ENCODE measurements around the gene CERS6.
"Not testable (repeated sequence)": the region's sequence is repeated elsewhere in the genome, so short reads cannot be mapped to it uniquely, and the experiment has no call there.

Gene CERS6

DNA sequence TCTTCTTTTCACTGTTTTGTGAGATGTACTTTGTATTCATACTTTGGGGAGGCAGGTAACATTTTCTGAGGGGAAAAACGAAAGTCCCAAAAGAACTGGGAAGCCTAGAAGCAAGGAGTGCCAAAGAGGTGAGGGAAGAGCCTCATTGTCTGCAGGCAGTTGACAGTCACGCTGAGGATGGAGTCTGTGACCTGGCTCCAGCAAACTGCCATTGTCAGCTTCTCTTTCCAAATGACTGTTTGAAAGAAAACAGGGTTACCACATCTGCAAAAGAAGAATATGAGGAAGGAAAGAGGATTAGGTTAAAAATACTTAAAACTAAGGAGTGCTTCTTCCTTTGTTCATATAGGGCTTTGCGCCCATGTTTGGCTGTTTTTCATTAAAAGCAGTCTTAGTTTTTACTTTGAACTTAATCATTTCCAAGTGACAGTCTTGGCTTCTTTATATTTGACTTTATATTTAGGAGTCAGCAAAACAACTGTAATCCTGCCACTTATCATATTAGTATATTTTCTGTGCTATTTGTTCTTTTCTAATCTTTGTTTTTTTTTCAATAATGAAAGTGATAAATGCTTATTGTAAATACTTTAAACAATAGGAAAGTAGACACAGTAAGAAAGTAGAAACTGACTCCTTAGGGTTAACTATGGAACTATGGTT, 35.0 kb downstream of the CERS6 start:
- Histone ChIP-seq H3K36me3 (ENCODE audit: control insufficient read depth, low read depth, low read length) (no peaks in the 10 kb centered on the region), H3K9me3 (ENCODE audit: control insufficient read depth, low read depth, low read length) (no peaks in the 10 kb centered on the region), H3K27ac (ENCODE audit: low read length) (no peak overlapping the region), H3K4me3 (ENCODE audit: low read length) (no peak overlapping the region), H3K9ac (ENCODE audit: low read length) (no peak overlapping the region), H3K4me1 (ENCODE audit: control insufficient read depth, low read depth, low read length) (peaks cover 28% of the 10 kb centered on the region), H3K27me3 (ENCODE audit: control insufficient read depth, insufficient read depth, low read length) (no peaks in the 10 kb centered on the region)

DNA sequence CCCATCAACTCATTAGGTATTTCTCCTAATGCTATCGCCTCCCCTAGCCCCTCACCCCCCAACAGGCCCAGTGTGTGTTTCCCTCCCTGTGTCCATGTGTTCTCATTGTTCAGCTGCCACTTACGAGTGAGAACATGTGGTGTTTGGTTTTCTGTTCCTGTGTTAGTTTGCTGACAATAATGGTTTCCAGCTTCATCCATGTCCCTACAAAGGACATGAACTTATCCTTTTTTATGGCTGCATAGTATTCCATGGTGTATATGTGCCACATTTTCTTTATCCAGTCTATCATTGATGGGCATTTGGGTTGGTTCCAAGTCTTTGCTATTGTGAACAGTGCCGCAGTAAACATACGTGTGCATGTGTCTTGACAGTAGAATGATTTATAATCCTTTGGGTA, 35.7 kb downstream of the CERS6 start:
- not testable (repeated sequence) for H3K36me3 ChIP-seq (ENCODE audit: control insufficient read depth, low read depth, low read length); H3K27me3 ChIP-seq (ENCODE audit: control insufficient read depth, insufficient read depth, low read length); H3K9ac ChIP-seq (ENCODE audit: low read length); H3K27ac ChIP-seq (ENCODE audit: low read length); H3K9me3 ChIP-seq (ENCODE audit: control insufficient read depth, low read depth, low read length); H3K4me3 ChIP-seq (ENCODE audit: low read length)
- H3K4me1 ChIP-seq (ENCODE audit: control insufficient read depth, low read depth, low read length) = peaks cover 21% of the 10 kb centered on the region

DNA sequence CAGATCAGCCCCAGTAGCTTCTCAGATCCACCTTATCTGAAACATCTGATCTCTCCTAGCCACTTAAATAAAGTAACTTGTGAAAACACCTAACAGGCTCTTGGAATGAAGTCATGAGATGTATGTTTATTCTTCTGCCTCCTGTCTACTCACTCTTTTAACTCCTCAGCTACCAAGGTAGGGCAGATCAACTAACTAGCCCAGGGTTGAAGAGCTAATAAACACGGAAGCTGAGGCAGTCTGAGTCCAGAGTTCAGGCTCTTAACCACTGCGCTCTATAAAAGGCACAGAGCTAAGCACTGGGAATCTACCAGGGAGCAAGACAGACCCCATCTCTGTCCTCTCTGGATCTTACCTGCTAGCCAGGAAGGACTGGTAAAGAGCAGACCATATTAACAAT, 37.1 kb downstream of the CERS6 start:
- H3K9me3 ChIP-seq (ENCODE audit: control insufficient read depth, low read depth, low read length); H3K27me3 ChIP-seq (ENCODE audit: control insufficient read depth, insufficient read depth, low read length); H3K4me3 ChIP-seq (ENCODE audit: low read length); H3K9ac ChIP-seq (ENCODE audit: low read length); H3K27ac ChIP-seq (ENCODE audit: low read length); H3K36me3 ChIP-seq (ENCODE audit: control insufficient read depth, low read depth, low read length): not testable (repeated sequence)
- peaks cover 21% of the 10 kb centered on the region for H3K4me1 ChIP-seq (ENCODE audit: control insufficient read depth, low read depth, low read length)

DNA sequence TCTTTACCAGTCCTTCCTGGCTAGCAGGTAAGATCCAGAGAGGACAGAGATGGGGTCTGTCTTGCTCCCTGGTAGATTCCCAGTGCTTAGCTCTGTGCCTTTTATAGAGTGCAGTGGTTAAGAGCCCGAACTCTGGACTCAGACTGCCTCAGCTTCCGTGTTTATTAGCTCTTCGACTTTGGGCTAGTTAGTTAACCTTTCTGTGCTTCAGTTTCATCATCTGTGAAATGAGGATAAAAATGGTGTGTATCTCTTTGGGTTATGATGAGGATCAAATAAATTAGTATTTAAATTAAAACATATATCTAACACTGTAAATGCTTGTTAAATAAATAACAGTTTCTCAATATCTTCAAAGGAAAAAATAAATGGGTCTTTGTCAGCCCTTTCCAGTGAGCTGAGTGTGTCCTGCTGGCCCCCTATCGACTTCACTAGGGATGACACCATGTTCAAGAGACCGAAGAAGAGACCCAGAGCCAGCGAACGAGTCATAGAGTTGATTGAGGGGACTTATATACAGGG, 38.2 kb downstream of the CERS6 start:
- Histone ChIP-seq H3K27ac (ENCODE audit: low read length) (no peak overlapping the region), H3K9ac (ENCODE audit: low read length) (no peak overlapping the region), H3K9me3 (ENCODE audit: control insufficient read depth, low read depth, low read length) (no peaks in the 10 kb centered on the region), H3K36me3 (ENCODE audit: control insufficient read depth, low read depth, low read length) (no peaks in the 10 kb centered on the region), H3K27me3 (ENCODE audit: control insufficient read depth, insufficient read depth, low read length) (no peaks in the 10 kb centered on the region), H3K4me1 (ENCODE audit: control insufficient read depth, low read depth, low read length) (peaks cover 18% of the 10 kb centered on the region), H3K4me3 (ENCODE audit: low read length) (no peak overlapping the region)

DNA sequence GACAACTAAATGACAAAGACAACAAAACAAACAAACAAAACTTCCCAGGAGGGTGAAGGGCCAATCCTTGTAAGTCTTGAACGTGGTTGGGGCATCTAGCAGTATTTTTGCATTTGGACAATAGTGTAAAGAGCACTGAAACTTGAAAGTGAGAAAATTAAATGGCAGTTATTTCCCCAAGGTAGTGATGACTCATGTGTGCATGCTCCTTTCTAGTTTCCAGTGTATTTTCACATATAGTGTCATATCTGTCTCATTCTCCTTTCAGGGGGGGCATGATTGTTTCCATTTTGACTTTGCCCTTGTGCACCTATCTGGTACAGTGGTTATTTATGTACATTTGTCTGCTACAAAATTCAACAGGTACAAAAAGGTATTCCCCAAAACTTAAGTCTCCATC, 39.5 kb downstream of the CERS6 start:
- Histone ChIP-seq H3K9me3 (ENCODE audit: control insufficient read depth, low read depth, low read length) (no peaks in the 10 kb centered on the region), H3K27me3 (ENCODE audit: control insufficient read depth, insufficient read depth, low read length) (no peaks in the 10 kb centered on the region), H3K9ac (ENCODE audit: low read length) (no peak overlapping the region), H3K4me1 (ENCODE audit: control insufficient read depth, low read depth, low read length) (peaks cover 5% of the 10 kb centered on the region), H3K27ac (ENCODE audit: low read length) (no peak overlapping the region), H3K4me3 (ENCODE audit: low read length) (no peak overlapping the region), H3K36me3 (ENCODE audit: control insufficient read depth, low read depth, low read length) (no peaks in the 10 kb centered on the region)

DNA sequence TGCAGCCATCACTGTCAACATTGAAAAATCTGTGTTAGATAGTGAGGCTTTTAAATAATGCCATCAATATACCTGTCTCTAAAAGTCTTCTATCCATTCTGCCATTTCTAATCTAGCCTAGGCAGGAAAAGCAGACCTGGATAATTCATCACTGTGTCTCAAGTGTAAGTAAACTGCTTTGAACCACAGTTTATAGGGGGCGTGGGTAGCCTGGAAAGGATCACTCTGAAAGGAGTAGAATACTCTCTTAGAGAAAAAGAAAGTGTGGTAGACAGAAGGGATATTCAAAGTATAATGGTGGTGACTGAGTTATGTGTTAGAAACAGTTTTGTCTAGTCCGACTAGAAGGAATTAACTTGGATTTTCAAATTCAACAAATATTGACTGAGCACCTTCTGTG, 40.8 kb downstream of the CERS6 start:
- Histone ChIP-seq H3K4me1 (ENCODE audit: control insufficient read depth, low read depth, low read length) (no peaks in the 10 kb centered on the region), H3K9ac (ENCODE audit: low read length) (no peak overlapping the region), H3K9me3 (ENCODE audit: control insufficient read depth, low read depth, low read length) (no peaks in the 10 kb centered on the region), H3K27ac (ENCODE audit: low read length) (no peak overlapping the region), H3K27me3 (ENCODE audit: control insufficient read depth, insufficient read depth, low read length) (no peaks in the 10 kb centered on the region), H3K36me3 (ENCODE audit: control insufficient read depth, low read depth, low read length) (no peaks in the 10 kb centered on the region), H3K4me3 (ENCODE audit: low read length) (no peak overlapping the region)

DNA sequence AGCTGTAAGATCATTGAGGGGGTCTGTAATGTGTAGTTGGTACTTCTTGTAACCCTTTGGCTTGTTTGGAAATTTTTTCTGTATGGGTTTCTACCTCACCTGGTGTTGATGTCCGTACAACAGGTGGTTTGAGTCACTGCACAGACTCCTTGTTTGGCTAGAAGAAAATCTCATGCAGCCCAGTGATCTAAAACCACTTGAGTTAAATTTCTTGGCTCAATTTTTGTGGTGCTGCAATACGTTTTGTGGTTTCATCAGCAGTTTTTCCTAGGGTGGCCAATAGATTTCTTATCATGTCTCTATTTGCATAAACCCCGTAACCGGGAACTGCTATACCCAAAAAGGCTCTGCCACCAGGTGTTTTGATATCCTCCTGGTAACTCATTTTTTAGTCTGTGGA, 43.4 kb downstream of the CERS6 start:
- H3K27me3 ChIP-seq (ENCODE audit: control insufficient read depth, insufficient read depth, low read length) = no peaks in the 10 kb centered on the region
- H3K36me3 ChIP-seq (ENCODE audit: control insufficient read depth, low read depth, low read length) = no peaks in the 10 kb centered on the region
- no peak overlapping the region for H3K9ac ChIP-seq (ENCODE audit: low read length)
- H3K4me1 ChIP-seq (ENCODE audit: control insufficient read depth, low read depth, low read length) = no peaks in the 10 kb centered on the region
- no peaks in the 10 kb centered on the region for H3K9me3 ChIP-seq (ENCODE audit: control insufficient read depth, low read depth, low read length)
- no peak overlapping the region for H3K4me3 ChIP-seq (ENCODE audit: low read length)
- H3K27ac ChIP-seq (ENCODE audit: low read length) = no peak overlapping the region

DNA sequence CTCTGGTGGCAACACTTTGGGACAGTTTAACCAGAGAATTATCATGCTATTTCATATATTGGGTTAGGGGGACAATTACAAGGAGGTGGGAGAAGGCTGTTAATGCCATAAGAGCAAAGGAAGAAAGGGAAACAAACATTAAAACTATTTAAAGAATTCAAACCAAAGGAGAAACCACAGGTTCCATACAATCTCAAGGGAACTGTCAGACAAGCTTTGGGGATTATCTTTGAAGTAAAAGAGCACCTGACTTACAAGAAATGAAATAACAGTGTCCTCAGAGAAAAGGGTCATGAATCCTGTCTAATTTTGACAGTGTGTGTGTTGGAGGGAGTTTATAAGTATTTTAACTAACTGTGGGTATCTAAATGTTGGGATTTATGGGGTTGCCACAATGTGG, 44.4 kb downstream of the CERS6 start:
- no peak overlapping the region for H3K4me3 ChIP-seq (ENCODE audit: low read length)
- no peaks in the 10 kb centered on the region for H3K27me3 ChIP-seq (ENCODE audit: control insufficient read depth, insufficient read depth, low read length)
- H3K9ac ChIP-seq (ENCODE audit: low read length) = no peak overlapping the region
- H3K36me3 ChIP-seq (ENCODE audit: control insufficient read depth, low read depth, low read length) = no peaks in the 10 kb centered on the region
- H3K9me3 ChIP-seq (ENCODE audit: control insufficient read depth, low read depth, low read length) = no peaks in the 10 kb centered on the region
- H3K4me1 ChIP-seq (ENCODE audit: control insufficient read depth, low read depth, low read length) = no peaks in the 10 kb centered on the region
- no peak overlapping the region for H3K27ac ChIP-seq (ENCODE audit: low read length)

DNA sequence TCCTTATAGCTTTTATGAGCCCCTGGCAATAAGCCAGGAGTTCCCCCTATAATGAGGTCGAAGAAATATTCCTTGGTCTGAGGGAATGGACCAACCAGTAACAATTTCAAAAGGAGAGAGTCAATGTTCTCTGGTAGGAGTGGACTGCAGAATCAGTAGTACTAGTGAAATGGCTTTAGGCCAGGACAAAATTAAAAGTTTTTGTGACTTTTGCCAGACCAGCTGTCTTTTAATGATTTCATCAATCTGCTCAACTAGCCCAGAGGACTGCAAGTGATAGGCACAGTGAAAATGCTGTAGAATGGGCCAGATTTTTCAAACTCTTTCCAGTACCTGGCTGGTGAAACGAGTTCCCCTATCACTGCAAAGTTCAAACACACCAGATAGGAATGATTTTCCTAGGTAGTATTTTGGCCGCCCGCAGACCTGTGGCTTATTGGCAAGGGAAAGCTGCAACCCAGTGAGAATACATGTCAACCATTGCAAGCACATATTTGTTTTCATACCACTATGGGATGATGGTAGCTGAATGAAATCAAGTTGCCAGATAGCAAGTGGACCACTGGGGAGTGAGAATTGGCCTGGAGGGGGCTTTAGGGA, 45.5 kb downstream of the CERS6 start:
- H3K4me3 ChIP-seq (ENCODE audit: low read length) = no peak overlapping the region

DNA sequence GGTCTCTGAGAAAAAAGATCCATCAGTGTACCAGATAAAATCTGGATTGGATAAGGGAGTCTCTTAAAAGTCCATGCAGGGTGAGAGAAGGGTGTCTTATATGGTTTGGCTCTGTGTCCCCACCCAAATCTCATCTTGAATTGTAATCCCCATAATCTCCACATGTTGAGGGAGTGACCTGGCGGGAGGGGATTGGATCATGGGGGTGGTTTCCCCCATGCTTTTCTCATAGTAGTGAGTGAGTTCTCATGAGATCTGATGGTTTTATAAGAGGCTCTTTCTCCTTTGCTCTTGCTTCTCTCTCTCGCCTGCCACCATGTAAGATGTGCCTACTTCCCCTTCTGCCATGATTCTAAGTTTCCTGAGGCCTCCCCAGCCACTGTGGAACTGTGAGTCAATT, 46.8 kb downstream of the CERS6 start:
- not testable (repeated sequence) for H3K27me3 ChIP-seq (ENCODE audit: control insufficient read depth, insufficient read depth, low read length); H3K4me3 ChIP-seq (ENCODE audit: low read length); H3K4me1 ChIP-seq (ENCODE audit: control insufficient read depth, low read depth, low read length); H3K9me3 ChIP-seq (ENCODE audit: control insufficient read depth, low read depth, low read length); H3K27ac ChIP-seq (ENCODE audit: low read length); H3K36me3 ChIP-seq (ENCODE audit: control insufficient read depth, low read depth, low read length); H3K9ac ChIP-seq (ENCODE audit: low read length)

More for the DNA sequence above, 45.5 kb downstream of the CERS6 start:
- H3K4me1 ChIP-seq (ENCODE audit: control insufficient read depth, low read depth, low read length) = no peaks in the 10 kb centered on the region
- H3K36me3 ChIP-seq (ENCODE audit: control insufficient read depth, low read depth, low read length) = no peaks in the 10 kb centered on the region
- H3K9me3 ChIP-seq (ENCODE audit: control insufficient read depth, low read depth, low read length) = no peaks in the 10 kb centered on the region
- no peak overlapping the region for H3K27ac ChIP-seq (ENCODE audit: low read length)
- no peak overlapping the region for H3K9ac ChIP-seq (ENCODE audit: low read length)
- no peaks in the 10 kb centered on the region for H3K27me3 ChIP-seq (ENCODE audit: control insufficient read depth, insufficient read depth, low read length)

DNA sequence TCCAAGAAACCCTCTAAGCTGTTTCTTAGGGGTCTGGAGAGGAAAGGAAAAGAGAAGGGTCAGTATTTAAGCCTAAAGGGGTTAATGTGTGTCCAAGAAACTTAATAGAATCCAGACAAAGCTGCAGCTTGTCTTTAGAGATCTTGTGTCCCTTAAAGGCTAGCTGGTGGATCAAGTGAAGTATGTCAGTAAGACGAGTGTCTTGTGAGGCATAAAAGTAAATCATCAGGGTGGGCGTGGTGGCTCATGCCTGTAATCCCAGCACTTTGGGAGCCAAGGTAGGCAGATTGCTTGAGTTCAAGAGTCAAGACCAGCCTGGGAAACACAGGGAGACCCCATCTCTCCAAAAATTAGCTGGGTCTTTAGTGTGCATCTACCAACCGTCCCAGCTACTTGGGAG, 47.8 kb downstream of the CERS6 start:
- Histone ChIP-seq H3K27me3 (ENCODE audit: control insufficient read depth, insufficient read depth, low read length) (no peaks in the 10 kb centered on the region), H3K4me3 (ENCODE audit: low read length) (no peak overlapping the region), H3K27ac (ENCODE audit: low read length) (no peak overlapping the region), H3K36me3 (ENCODE audit: control insufficient read depth, low read depth, low read length) (no peaks in the 10 kb centered on the region), H3K9ac (ENCODE audit: low read length) (no peak overlapping the region), H3K4me1 (ENCODE audit: control insufficient read depth, low read depth, low read length) (peaks cover 5% of the 10 kb centered on the region), H3K9me3 (ENCODE audit: control insufficient read depth, low read depth, low read length) (no peaks in the 10 kb centered on the region)

DNA sequence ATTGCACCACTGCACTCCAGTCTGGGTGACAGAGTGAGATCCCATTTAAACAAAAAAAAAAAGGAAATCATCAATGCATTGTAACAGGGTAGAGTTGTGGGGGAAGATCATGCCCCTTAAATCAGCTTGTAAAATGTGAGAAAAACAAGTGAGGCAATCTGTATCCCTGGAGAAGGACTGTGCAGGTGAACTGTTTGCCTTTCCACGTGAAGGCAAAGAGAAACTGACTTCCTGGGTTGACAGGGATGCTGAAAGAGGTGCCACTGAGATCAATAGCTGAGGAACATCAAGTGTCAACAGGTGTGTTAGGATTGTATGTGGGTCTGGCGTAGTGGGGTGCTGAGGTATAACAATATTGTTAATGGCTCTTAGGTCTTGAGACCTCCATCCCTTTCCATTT, 48.3 kb downstream of the CERS6 start:
- H3K9me3 ChIP-seq (ENCODE audit: control insufficient read depth, low read depth, low read length) = no peaks in the 10 kb centered on the region
- H3K27ac ChIP-seq (ENCODE audit: low read length) = no peak overlapping the region
- peaks cover 5% of the 10 kb centered on the region for H3K4me1 ChIP-seq (ENCODE audit: control insufficient read depth, low read depth, low read length)
- H3K4me3 ChIP-seq (ENCODE audit: low read length) = no peak overlapping the region
- H3K9ac ChIP-seq (ENCODE audit: low read length) = no peak overlapping the region
- no peaks in the 10 kb centered on the region for H3K27me3 ChIP-seq (ENCODE audit: control insufficient read depth, insufficient read depth, low read length)
- H3K36me3 ChIP-seq (ENCODE audit: control insufficient read depth, low read depth, low read length) = no peaks in the 10 kb centered on the region

Data from iPS-18a (cell line).